GM18502 (cell line): ENCODE data around the gene ZNF423.
"Not testable (repeated sequence)": the region's sequence is repeated elsewhere in the genome, so short reads cannot be mapped to it uniquely, and the experiment has no call there.

Experiments used
- ATAC-seq: cut with Tn5 transposase; IDR thresholded peaks from one replicate; pipeline ENCODE4 v1.9.1; 2021; ENCODE audit warnings: mild to moderate bottlenecking; ENCODE audit not compliant: unreplicated experiment, poor library complexity

Gene ZNF423

DNA sequence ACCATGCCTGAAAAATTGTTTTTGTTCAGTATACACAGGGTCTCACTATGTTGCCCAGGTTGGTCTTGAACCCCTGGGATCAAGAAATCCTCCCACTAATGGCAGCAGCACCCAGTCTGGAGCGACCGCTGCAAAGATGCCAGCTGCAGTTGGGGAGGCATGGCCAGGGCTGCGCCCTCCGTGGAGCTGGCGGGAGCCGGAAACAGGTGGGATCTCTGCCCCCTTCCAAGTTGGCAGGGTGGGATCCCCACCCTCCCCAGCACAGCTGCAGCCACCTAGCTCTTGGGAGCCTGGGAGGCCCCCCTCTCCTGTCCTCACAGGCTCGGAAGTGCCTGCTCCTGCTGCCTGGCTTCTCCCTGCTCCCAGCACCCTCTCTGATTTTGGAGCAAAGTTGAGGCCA lies 176.8 kb downstream of the ZNF423 start:
- no peak for ATAC-seq

DNA sequence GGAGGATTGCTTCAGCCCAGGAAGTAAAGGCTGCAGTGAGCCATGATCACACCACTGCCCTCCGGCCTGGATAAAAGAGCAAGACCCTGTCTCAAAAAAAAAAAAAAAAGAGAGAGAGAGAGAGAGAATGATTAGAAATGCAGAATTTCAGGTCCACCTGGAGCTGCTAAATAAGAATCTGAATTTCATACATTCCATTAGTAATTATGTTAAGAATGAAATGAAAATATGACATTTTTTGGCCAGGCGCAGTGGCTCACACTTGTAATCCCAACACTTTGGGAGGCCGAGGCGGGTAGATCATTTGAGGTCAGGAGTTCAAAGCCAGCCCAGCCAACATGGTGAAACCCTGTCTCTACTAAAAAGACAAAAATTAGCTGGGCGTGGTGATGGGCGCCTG lies 178.3 kb downstream of the ZNF423 start:
- not testable (repeated sequence) for ATAC-seq

DNA sequence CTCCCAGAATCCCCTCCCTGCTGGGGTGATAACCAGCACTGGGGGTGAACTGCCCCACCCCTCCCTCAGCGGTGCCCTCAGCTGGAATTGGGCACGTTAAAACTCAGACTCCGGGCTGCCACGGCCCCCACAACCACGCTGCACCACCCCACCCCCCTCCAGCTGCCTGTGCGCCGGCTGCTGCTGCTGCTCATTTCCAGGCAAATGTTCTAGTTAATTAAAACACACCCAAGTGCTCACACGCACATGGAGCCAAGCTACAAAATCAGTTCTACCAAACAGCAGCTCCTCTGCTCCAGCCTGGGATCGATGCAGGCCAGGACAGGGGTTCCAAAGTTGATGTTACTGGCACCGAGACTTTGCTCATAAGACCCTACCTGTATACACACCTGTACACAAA lies 180.5 kb downstream of the ZNF423 start:
- ATAC-seq: no peak

DNA sequence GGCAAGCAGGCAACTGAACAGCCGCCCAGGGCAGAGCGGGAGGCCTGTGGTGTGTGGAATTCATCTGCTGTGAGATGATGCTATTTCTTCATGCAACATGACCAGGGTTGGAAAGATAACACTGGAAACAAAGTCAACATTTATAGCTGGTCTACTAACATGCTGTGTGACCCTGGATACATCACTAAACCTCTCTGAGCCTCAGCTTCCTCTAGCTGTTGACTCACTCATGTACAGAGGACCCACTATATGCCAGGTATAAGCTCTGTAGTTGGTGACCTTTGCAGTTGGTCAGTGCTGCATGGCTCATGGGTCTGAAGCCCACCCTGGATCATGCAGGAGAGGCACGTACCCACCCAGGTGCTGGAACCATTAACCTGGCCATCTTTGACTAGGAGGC lies 180.9 kb downstream of the ZNF423 start:
- no peak for ATAC-seq

DNA sequence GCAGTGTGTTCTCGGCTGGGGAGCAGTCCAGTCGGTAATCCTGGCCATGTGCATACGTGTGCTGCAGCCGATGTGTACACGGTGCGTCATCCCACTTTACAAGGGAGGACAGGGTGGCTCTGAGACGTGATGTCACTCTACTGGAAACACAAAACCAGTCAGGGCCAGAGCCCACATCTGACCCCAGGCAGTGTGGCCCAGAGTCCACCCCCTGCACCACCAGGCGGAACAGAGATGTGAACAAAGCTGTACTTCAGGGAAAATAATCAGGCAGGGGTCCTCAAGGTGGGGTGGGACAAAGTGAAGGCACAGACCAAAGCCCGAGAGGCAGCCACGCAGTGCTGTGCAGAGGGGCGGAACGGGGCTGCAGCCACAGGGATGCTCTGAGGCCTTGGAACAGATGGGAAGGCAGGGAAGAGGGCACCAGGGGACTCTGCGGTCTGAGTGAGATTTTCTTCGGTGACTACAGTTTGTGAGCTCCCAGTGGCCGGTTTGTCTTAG lies 181.5 kb downstream of the ZNF423 start:
- no peak for ATAC-seq

DNA sequence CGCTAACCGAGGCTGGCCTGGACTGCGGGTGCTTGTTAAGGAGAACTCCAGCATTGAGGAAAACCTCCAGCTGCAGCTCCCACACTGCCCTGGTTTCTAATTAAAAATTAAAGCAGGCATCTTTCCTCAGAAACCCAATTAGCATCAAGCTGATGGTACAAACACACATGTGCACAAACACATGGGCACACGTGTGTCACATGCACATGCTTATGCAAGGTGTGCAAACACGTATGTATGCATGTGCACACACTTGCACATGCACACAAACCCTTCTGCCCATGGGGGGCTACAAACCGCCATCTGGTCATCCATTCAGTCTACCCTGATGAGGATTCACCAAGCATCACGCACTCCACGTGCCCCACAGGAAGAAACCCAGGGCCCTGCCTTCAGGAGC lies 182.5 kb downstream of the ZNF423 start:
- ATAC-seq: no peak

DNA sequence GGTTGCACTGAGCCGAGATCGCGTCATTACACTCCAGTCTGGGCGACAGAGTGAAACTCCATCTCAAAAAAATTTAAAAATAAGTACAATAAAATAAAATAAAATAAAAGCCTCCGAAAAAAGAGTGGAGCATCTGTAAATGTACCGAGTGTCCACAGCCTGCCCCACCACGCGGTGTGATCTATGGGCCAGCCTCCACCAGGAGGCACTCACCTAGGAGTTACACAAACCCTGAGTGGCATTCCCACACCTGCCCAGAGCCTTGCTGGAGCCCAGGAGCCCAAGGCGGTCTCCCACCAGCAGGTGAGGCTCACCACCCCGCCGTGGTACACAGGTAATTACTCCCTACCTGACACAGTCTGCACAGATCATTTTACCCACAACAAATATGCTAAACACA lies 183.2 kb downstream of the ZNF423 start:
- ATAC-seq: no peak

DNA sequence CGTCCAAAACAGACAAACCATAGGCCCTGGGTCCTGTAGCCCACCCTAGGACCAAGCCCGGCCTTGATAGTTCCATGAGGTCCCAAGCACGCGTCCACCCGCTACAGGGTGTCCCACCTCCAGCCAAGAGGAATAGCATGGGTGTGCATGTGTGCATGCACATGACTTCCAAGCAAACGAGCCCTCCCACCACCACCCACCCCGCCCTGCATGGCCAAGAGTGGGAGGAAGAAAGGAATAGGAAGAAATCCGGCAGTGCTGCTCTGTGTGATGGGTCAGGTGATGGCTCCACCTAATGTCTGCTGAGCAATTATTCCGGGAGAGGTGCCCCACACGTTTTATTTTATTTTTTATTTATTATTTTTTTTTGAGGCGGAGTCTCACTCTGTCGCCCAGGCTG lies 184.6 kb downstream of the ZNF423 start:
- no peak for ATAC-seq

DNA sequence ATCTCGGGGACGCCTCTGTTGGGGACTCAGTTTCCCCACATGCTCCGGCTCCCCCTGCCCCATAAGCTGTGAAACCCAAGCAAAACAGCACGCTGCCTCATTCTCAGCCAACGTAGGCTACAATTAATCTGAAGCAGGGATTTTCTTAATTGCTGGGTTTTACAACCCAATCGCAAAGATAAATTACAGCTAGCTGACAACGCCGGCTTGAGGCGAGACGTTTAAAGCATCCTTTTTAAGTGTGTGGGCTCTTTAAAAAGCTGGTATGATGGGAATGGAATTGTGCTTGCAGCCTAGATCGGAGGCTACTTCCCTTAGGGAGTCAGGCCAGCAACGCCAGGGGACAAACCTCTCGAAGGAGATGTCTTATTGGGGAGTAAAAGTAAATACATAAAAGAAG lies 185.3 kb downstream of the ZNF423 start:
- no peak for ATAC-seq

DNA sequence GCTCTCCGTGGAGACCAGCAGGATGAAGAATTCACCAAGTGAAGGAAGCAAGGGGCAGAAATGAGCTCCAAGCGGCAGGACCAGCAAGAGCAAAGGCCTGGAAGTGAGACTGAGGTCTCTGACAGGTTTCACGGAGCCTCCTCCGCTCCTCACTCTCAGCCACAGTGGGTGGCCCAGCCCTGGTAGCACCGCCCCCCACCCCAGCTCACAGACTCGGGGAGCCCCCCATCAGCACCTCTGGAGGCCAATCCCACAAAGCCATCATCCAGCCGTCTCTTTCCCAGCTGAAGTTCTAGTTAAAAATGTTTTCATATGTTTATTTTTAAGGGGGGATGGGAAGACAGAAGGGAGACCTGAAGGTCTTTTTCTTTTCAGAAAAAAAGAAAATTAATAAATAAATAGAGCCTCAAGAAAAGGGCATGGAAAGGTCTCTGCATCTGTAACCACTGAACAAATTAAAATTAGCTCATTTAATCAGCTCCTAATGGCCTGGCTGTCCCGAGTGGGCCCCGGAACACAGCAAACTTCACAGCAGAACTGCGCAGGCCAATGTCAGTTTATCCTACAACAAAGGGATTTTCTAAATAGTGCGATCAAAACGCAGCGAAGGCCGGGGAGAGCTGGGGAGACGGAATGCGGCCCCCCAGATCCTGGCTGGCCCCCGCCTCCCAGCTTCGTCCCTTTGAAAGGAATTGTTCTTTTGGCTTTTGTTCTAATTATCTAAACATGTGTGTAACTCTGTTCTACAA lies 190.3 kb downstream of the ZNF423 start:
- ATAC-seq: no peak

DNA sequence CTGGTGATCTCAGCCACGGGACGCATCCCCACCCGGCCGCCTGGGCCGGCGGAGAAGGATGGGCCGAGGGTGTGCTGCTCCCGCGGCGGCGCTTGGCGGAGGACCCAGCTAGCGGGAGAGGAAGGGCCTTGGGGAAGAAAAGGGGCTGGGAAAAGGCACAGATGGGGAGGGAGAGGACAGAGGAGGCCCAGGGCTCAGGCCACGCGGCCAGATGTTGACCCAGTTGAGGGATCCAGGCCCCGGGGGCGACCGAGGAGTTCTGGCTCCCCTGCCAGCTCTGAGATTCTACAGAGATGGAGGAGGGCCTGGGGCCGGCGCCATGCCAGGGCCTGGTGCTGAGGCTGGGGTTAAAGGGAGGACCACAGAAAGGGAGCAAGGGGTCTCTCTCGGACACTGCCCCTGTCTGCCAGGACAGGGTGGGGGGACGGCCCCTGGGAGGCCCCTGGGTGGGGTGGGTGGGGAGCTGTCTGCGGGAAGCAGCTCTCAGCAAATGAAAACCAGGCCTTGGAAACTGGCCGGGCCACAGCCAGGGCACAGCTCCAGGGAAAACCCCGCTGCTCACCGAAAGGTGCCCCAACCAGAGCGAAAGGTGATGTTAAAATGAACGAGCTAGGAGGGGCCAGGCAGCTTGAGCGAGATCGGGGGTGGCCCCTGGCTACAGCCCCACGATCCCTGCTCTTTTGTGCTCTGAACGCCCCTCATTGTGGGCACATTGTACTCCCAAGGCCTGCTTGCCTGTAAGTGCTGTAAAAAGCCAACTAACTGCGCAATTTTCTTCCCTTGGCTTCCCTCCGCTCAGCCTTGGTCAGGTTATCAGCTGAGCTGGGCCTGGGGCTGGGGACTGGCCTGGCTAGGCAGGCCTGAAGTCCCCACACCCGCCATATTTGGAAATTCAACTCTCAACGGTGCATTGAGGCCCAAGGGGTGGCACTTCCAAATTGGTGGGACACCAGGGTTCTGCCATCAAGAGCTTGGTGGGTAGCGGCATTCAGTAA lies 191.4 kb downstream of the ZNF423 start:
- no peak for ATAC-seq

DNA sequence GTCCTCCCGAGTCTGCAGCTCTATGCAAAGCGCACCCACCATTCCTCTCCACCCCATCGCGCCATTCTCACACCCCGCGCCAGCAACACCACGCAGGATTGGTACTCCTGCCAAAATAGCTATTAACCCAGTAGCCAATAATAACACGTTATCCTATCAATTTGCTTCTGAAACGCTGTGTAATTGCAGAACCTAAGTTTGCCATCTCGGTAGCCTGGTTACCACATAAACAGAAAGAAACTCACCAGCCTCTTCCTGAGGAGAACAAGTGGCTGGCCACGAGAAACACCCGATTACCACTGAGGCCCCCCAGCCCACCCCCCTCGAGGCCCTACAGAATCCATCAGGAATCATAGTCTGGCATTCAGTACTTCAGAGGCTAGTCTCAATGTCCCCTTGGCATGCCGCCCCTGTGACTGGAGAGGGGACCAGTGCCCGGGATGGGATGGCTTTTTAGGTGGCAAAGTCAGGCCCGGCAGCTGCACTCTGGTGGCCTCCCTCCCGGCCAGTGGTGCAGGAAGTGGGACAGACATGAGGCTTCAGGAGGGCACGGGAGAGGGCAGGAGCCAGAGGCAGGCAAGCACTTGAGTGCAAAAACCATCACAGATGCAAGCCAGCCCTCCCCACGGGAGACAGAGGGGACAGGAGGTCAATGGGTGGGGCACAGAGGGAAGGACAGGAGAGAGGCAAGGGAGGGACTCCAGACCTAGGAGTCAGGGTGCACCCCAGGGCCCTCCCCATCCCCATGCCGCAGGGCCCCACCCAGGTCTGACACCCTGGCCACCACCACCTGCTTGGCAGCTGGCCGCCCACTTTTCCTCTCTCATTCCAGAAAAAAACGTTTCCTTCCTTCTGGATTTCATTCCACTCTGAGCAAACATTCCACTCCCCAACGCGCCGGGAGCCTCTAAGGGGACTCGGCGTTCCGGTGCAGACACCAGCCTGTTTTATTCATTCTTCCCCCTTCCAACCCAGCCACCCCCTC lies 192.5 kb downstream of the ZNF423 start:
- no peak for ATAC-seq

DNA sequence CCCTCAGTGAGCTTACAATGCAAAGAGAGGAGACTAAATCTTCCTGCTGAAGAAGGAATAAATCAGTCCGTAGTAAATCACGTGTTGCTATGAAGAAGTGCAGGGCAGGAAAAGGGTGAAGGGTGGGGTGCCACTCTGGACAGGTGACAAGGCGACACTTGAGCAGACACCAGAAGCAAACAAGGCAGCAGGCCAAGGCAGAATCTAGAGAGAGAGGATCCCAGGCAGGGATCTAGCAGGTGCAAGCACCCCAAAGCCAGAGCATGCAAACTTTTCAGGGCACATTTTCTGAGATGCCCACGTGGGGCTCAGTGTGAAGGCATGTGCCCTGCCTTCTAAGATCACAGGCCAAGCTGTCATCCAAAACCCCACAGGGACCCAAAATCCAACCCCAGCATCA lies 193.3 kb downstream of the ZNF423 start:
- ATAC-seq: no peak

DNA sequence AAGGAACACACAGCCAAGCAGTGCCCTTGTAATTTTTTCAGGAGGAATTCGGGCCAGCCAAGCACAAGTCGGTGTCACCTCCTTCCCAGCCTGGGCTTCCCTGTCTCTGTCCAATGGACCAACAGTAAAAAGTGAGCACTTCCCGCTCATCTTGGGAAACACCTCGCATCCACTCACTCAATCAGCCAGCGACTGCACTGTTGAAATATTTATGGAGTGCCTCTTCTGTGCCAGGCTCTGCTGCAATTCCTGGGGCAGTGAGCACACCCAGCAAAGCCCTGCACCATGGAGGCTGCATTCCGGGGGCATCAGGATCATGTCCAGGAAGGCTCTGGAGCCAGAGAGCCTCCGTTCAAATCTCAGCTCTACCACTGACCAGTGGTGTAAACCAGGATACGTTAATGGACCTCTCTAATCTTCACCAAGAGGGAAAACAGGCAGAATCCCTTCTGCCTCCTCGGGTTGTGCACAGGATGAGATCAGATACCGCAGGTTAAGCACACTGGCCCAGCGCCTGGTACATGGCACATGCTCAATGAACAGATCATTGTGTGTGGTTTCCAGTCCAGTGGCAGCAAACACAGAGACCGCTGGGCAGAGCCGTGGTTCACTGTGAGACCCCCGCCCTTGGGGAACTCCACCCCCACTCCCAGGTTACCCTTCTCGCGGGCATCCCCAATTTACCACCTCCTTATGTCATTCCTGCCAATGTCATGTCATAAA lies 194.3 kb downstream of the ZNF423 start:
- ATAC-seq: no peak

DNA sequence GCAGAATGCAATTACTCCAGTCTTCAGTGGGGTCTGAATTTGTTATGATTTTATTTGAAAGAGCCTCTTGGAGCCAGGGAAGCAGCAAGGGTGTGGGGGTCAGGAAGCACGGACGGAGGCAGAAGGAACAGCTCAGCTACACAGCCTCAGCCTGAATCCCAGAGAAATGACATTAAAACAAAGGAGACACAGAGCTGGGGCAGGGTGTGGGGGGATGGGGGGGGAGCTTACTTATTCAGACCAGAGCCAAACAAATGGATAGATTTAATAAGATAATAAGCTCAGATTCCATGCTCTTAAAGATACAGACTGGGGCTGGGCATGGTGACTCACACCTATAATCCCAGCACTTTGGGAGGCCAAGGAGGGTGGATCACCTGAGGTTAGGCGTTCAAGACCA lies 195.3 kb downstream of the ZNF423 start:
- no peak for ATAC-seq

DNA sequence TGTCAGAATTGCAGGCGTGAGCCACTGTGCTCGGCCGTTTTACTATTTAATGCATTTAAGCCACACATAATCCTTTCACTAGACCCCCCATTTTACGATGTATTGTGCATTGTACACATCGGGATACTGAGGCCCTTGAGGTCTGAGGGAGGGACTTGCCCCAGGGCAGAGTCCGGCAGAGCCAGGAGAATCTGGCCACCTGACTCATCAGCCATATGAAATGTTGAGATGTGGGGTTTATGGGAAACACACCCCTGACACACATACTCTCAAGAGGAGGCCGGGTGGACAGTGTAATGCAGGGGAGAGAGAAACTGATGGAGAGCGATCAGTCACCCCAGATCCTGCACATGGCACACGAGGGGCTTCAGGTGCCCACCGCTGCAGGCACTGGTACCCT lies 196.6 kb downstream of the ZNF423 start:
- no peak for ATAC-seq

DNA sequence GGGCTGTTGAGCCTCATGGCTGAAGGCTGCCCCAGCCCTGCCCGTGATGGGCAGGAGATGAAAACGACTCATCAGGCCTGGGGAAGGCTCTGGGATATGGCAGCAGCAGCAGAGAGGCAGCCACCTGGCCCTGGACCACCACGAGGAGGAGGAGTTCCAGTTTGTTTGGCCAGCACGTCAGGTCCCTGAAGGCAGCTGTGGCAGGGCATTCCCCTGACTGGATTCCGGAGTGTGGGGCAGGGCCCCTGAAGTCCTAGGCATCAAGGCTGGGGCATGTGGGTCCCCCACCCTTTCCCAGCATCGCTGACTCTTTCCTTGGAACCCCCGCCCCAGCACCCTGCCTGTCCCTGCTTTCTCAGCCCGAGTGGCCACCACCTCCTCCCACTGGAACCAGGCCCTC lies 197.4 kb downstream of the ZNF423 start:
- no peak for ATAC-seq

DNA sequence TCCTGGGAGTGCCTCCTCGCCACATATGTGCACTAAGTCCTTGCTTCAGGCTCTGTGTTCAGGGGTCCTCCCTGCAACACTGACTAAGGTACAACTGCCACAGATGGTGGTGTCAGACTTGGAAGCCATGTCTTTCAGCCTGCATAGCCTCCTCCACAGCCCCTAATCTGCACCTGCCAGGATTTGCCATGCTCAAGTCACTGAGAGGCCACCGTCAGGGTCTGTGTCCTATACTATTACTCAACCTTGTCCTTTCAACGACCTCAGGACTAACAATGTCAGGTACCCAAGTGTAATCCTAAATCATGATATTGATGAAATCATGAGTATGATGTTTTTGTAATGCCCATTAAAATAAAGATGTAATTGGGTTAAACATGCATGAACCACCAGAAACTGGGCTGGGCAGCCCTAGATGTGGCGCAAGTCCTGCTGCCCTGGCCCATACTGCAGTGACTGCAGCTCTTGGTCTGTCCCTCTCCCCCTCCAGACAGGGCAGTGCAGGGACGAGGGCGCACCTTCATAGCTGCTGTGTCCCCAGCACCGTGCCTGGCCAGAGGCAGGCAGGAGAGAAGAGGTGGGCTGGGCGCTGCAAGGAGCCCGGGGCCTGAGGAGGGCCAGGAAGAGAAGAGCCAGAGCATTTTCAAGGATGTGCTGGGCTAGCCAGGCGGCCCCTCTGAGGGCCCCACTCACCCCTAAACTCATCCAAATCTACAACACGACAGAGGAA lies 198.0 kb downstream of the ZNF423 start:
- no peak for ATAC-seq

DNA sequence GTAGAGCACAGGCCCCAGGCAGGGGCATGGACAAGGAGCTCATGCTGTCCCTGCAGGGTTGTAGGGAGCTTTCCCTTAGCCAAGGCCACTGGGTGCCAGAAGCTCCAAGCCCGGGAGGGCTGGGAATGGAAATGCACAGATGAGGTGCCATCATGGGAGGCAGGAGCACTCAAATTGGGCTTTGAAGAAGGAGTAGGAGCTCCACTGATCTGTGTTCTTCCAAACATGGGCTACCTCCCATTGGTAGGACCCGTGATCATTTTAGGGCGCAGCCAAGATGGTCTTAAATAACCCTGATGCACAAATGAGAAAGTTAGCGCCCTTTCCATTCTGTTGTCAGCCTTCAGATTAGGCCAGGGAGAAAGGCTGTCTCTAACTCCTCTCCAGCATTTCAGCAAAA lies 201.5 kb downstream of the ZNF423 start:
- ATAC-seq: no peak
